C4-2B (cell line): ENCODE data around the gene BCL11B.

Experiments
- H3K27ac ChIP-seq: fragments of 450-650 bp; 2 replicates; pipeline ENCODE4 v1.5.1; 2017
- CTCF ChIP-seq: fragments of 450-650 bp; conservative IDR thresholded peaks from 2 replicates; pipeline ENCODE4 v1.5.1; 2017; ENCODE audit warnings: mild to moderate bottlenecking
- ZFX ChIP-seq: fragments of 450-650 bp; IDR thresholded peaks from 2 replicates; pipeline ENCODE4 v1.6.1; 2017

The BCL11B gene

GRCh38 chr14:99251721-99252120 is 20.3 kb downstream of the BCL11B start:
- no peak for TF ChIP-seq CTCF
- no peak for TF ChIP-seq ZFX
- no peak overlapping the region for H3K27ac ChIP-seq

- no peak overlapping the region for H3K27ac ChIP-seq
- no peak for TF ChIP-seq CTCF
These were observed 21.3 kb downstream of the BCL11B start for GRCh38 chr14:99250636-99251208.

- no peak for TF ChIP-seq ZFX
- no peak for TF ChIP-seq CTCF
- H3K27ac ChIP-seq, result no peak overlapping the region
These were observed 22.6 kb downstream of the BCL11B start for GRCh38 chr14:99249389-99249788.

GRCh38 chr14:99248761-99249171 is 23.2 kb downstream of the BCL11B start:
- no peak overlapping the region for H3K27ac ChIP-seq

GRCh38 chr14:99247772-99248171 is 24.2 kb downstream of the BCL11B start:
- no peak overlapping the region for H3K27ac ChIP-seq
- TF ChIP-seq ZFX (no peak), CTCF (no peak)

More at GRCh38 chr14:99248761-99249171, 23.2 kb downstream of the BCL11B start:
- TF ChIP-seq ZFX (no peak), CTCF (no peak)

- TF ChIP-seq ZFX, result no peak
- TF ChIP-seq CTCF, result no peak
- no peak overlapping the region for H3K27ac ChIP-seq
These were observed 24.8 kb downstream of the BCL11B start for GRCh38 chr14:99247101-99247729.

GRCh38 chr14:99246536-99247097 is 25.4 kb downstream of the BCL11B start:
- TF ChIP-seq ZFX, result no peak
- TF ChIP-seq CTCF, result no peak
- no peak overlapping the region for H3K27ac ChIP-seq
